Testis (tissue), 2 donors: ENCODE results near the gene CCT7.

Experiments
- CTCF ChIP-seq, 3 experiments: fragments of 450-650 bp in 2 of 3; fragments of 200-600 bp in 1 of 3; sonication (generic) in 1 of 3; IDR thresholded peaks; one replicate each; pipeline ENCODE4 v1.5.1; 2016 to 2019; ENCODE audit warnings: antibody characterized with exemption in 3 of 3, mild to moderate bottlenecking in 2 of 3, moderate library complexity in 1 of 3
- POLR2A ChIP-seq: fragments of 450-650 bp; IDR thresholded peaks from one replicate; pipeline ENCODE4 v1.6.1; 2017; ENCODE audit warnings: antibody characterized with exemption, mild to moderate bottlenecking, moderate library complexity

- TF ChIP-seq CTCF (IDR thresholded peaks at IDR 0.05) = no peak
- TF ChIP-seq POLR2A = no peak
Measured at GRCh38 chr2:73295751-73296400, 61.8 kb downstream of the CCT7 start.
